ENCODE results near the gene LIN52. TPM values are rescaled to one million over a fixed set of nuclear protein-coding genes. Genes with fewer than 3 reads are reported as not detected.

LIN52 gene
- total RNA-seq, 1 experiment from 2014 or later = 6.7 TPM

GRCh38 chr14:74245292-74245691 is 160.5 kb downstream of the LIN52 start:
- intact Hi-C loops (cut with micrococcal nuclease; ENCODE audit: unreplicated experiment) = no loop called here
- Histone ChIP-seq H3K27ac (ENCODE audit: low read length) (no peak overlapping the region), H3K9me3 (ENCODE audit: control insufficient read depth, insufficient read depth, low read depth, low read length) (no peaks in the 10 kb centered on the region), H3K27me3 (ENCODE audit: control insufficient read depth, insufficient read depth, low read length) (peaks cover 15% of the 10 kb centered on the region), H3K4me3 (ENCODE audit: low read depth in 2 of 2, low read length in 2 of 2) (no peak overlapping the region), H3K36me3 (ENCODE audit: control insufficient read depth, insufficient read depth, low read length) (no peaks in the 10 kb centered on the region), H3K4me1 (ENCODE audit: control insufficient read depth, insufficient read depth, low read length) (no peaks in the 10 kb centered on the region; the same call in 1 of the 2 replicates)
- CTCF ChIA-PET = interaction anchor here (0.6 kb wide), 1 partner anchor 108 kb away, joined by 3 read pairs; no protein-coding TSS in a partner anchor
- in situ Hi-C loops (cut with HindIII; ENCODE audit: low pct_unique_long_range_greater_than_20kb, low sequenced_read_pairs) = no loop called here
- TF ChIP-seq, protein P1, sequence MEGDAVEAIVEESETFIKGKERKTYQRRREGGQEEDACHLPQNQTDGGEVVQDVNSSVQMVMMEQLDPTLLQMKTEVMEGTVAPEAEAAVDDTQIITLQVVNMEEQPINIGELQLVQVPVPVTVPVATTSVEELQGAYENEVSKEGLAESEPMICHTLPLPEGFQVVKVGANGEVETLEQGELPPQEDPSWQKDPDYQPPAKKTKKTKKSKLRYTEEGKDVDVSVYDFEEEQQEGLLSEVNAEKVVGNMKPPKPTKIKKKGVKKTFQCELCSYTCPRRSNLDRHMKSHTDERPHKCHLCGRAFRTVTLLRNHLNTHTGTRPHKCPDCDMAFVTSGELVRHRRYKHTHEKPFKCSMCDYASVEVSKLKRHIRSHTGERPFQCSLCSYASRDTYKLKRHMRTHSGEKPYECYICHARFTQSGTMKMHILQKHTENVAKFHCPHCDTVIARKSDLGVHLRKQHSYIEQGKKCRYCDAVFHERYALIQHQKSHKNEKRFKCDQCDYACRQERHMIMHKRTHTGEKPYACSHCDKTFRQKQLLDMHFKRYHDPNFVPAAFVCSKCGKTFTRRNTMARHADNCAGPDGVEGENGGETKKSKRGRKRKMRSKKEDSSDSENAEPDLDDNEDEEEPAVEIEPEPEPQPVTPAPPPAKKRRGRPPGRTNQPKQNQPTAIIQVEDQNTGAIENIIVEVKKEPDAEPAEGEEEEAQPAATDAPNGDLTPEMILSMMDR (IDR thresholded peaks at IDR 0.05) = no peak
- TF ChIP-seq POLR2AphosphoS5 (IDR thresholded peaks at IDR 0.05; ENCODE audit: low read depth, low read length) (no peak), REST (IDR thresholded peaks at IDR 0.05; ENCODE audit: insufficient read depth in 1 of 2, low read depth in 2 of 2, low read length in 1 of 2) (no peak), TCF7L2 (IDR thresholded peaks at IDR 0.05; ENCODE audit: low read depth, low read length) (no peak), SIN3A (IDR thresholded peaks at IDR 0.05; ENCODE audit: borderline replicate concordance, insufficient read depth, low read depth, low read length) (no peak)
- no peak for ATAC-seq
- DNase-seq (ENCODE audit: low read depth, low spot score) = no peak
- POLR2A ChIA-PET = no interaction called here
- BruUV-seq (replicated peaks) = no TSS peak

- Histone ChIP-seq H3K4me3 (ENCODE audit: low read depth in 2 of 2, low read length in 2 of 2) (no peak overlapping the region), H3K4me1 (ENCODE audit: control insufficient read depth, insufficient read depth, low read length) (no peaks in the 10 kb centered on the region; the same call in 1 of the 2 replicates), H3K36me3 (ENCODE audit: control insufficient read depth, insufficient read depth, low read length) (no peaks in the 10 kb centered on the region), H3K9me3 (ENCODE audit: control insufficient read depth, insufficient read depth, low read depth, low read length) (no peaks in the 10 kb centered on the region), H3K27me3 (ENCODE audit: control insufficient read depth, insufficient read depth, low read length) (peaks cover 15% of the 10 kb centered on the region), H3K27ac (ENCODE audit: low read length) (no peak overlapping the region)
- ATAC-seq (no peak), DNase-seq (ENCODE audit: low read depth, low spot score) (no peak)
- ChIA-PET CTCF (no interaction called here), POLR2A (no interaction called here)
- in situ Hi-C loops (cut with HindIII; ENCODE audit: low pct_unique_long_range_greater_than_20kb, low sequenced_read_pairs) = no loop called here
- intact Hi-C loops (cut with micrococcal nuclease; ENCODE audit: unreplicated experiment) = no loop called here
- no TSS peak for BruUV-seq (replicated peaks)
- TF ChIP-seq SIN3A (IDR thresholded peaks at IDR 0.05; ENCODE audit: borderline replicate concordance, insufficient read depth, low read depth, low read length) (no peak), POLR2AphosphoS5 (IDR thresholded peaks at IDR 0.05; ENCODE audit: low read depth, low read length) (no peak)
- TF ChIP-seq, protein P1 (IDR thresholded peaks at IDR 0.05) = no peak
Measured at GRCh38 chr14:74246542-74246941, 161.8 kb downstream of the LIN52 start.

Measured in Panc1 (cell line).